ENCODE data around the gene NPLOC4.

The NPLOC4 gene

GRCh38 chr17:81660441-81660840 lies 23.5 kb upstream of the NPLOC4 start:
- no peak for DNase-seq

DNA sequence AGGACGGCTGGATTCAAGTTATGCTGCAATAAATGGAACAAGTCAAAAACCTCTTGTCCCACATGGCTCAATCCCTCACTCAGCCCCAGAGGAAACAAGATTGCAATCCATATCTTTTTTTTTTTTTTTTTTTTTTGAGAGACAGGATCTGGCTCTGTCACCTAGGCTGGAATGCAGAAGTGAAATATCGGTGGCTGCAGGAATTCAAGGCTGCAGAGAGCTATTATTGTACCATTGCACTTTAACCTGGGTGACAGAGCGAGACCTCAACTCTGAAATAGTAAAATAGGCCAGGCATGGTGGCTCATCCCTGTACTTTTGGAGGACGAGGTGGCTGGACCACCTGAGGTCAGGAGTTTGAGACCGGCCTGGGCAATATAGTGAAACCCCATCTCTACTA lies 22.1 kb upstream of the NPLOC4 start:
- DNase-seq: no peak

DNA sequence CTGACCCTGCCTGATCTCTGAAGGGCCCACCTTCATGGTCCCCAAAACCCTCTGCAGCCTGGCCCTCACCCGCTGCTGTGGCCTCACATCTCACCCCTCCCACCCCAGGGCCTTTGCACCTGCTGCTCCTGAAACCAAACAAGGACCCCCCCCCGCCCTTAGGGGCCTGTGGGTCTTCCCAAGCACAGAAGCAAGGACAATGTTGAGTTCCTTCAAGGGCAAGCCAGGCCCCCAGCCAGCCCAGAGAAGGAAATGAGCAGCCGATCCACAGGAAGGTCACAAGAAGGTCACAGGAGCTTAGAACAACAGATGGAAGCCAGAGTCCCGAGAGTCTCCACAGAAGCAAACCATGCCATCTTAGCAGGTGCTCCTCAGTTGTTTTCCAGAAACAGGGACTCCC lies 19.9 kb upstream of the NPLOC4 start:
- DNase-seq: no peak

GRCh38 chr17:81656118-81656743 lies 19.3 kb upstream of the NPLOC4 start, which contains the start of gene PDE6G:
TSS of gene PDE6G (minus strand) at chr17:81656542. CDS start at chr17:81653305, 3,237 bp downstream.
- no peak for DNase-seq

DNA sequence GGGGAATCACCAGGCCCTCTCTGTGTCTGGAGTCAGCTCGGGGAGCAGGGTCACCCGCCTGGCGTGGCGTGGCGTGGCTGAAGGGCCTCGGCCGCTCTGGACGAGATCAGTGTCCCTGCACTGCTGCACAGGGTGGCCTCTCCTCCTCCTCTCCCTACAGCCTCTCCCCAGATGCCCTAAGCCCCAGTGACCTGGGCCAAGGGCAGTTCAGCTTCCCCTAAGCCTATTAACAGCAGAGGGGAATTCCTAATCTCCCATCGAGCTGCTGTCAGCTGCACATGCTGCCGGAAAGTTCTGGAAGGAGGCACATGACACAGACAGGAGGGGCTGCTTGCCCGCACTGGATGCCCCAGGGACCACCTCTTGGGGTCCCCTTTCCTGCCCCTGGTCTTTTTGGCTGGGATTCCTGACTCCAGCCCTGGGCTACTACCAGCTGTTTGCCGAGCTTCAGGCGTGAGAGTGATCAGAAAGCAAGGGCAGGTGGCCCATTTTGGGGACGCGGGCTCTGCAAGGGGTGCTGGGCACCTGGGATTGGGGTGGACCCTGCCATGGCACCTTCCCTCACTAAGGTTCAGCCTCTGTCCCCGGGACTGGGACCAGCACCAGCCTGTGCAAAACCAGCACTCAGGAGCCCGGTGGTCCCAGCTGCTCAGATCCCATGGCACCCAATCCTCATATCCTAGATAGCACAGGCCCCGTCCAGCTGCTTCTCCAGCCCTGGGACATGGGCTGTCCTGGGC lies 18.6 kb upstream of the NPLOC4 start:
- no peak for DNase-seq

DNA sequence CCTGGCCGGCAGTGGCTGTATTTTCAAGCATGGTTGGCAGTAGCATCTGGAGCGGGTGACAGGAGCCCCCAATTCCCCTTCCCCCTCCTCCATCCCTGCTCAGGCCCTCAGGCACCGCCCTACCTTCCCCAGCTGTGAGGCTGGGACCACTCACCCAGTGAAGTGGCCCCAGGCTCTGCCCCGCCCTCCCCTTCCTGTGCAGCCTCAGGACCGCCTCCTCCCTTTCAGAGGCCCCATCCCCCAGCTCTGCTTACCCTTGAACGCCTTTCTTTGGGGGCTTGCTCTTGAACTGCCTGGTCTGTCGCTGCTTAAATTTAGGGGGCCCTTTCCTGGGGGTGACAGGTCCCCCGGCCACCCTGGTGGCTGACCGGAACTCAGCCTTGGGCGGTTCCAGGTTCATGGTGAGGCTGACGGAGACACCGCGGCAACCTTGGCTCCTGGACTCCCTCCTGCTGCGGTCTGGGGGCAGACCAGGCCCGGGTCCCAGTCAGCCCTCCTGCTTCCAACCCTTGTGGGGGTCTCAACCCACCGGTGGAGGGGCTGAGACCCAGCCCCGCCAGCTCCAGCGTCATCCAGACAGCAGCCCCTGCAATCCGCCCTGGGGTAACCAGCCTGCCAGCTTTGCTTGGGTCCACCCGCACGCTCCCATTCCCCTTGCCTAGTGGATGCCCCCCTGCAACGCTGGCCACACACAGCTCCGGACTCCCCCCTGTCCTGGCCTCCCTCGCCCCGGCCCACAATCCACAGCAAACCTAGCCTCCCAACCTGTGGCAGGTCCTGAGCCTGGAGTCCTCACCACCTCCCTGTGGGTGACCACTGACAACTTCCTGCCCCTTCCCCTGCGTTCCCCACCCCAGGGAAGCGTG lies 16.2 kb upstream of the NPLOC4 start:
- DNase-seq: no peak

DNA sequence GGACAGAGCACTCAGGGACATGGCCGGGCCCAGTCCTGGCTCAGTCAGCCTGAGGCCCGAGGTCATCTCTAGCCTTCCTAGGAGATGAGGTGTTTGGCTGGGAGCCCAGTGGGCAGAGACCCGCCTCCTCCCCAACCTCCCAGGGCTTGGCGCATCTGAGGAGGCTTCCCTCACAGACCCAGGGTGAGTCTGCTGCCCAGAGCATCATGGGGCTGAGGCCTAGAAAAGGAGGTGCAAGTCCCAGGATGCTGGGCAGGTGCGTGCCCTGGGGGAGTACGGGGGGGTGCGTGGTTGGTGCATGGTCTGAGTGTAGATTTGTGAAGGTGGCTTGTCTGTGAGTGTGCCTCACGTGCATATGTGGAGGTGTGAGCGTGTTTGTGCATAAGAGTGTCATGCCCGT lies 14.8 kb upstream of the NPLOC4 start:
- DNase-seq: no peak

DNA sequence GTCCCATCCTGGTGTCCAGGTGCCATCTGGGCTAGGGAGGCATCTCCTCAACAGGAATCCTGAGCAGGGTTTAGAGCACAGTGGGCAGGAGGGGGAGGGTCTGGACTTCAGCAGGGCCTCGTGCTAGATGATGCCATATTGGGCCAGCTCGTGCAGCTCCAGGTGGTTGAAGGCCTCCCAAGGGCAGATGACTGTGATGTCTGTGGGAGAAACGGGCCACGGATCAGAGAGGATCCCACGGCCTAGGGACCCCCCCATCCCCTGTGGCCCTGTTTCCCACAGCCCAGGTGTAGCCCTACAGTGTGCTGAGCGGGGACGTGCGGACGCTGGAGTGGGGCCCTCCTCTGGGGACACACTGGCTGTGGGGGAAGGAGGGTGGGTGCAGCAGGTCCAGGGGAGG lies 14.0 kb upstream of the NPLOC4 start:
- DNase-seq: no peak

- DNase-seq: no peak
Observed at GRCh38 chr17:81648707-81649085, 11.8 kb upstream of the NPLOC4 start.

DNA sequence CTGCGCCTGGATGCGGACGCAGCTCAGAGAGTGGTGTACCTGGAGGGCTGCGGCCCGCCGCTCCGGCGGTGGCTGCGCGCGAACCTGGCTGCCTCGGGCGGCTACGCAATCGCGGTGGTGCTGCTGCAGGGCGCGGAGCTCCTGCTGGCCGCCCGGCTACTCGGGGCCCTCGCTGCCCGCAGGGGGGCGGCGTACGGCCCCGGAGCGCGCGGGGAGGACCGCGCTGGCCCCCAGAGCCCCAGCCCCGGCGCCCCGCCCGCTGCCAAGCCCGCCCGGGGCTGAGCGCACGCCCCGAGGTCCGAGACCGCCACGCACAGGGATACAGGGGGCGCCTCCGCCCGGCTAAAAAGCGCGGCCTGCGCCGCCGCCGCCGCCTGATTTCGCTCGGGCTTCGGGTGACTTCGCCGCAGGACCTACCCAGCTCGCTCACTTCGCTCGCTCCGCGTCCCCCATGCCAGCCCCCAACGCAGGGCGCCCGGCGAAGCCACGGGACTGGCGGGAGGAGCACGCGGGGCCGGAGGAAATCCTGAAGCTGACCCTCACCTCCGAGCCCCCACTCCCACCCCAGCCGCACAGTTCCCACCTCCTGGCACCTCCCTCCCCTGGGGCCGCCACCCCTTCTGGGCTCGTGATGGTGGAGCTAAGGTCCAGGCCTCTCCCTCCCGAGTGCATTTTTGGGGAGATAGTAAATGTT lies 11.2 kb upstream of the NPLOC4 start:
- DNase-seq: no peak

GRCh38 chr17:81647640-81648012 lies 10.7 kb upstream of the NPLOC4 start:
- no peak for DNase-seq

GRCh38 chr17:81646869-81647600 lies 10.1 kb upstream of the NPLOC4 start:
- no peak for DNase-seq

GRCh38 chr17:81644976-81645952 lies 8.4 kb upstream of the NPLOC4 start:
- DNase-seq: no peak

GRCh38 chr17:81644496-81644895 lies 7.6 kb upstream of the NPLOC4 start:
- DNase-seq: no peak

DNA sequence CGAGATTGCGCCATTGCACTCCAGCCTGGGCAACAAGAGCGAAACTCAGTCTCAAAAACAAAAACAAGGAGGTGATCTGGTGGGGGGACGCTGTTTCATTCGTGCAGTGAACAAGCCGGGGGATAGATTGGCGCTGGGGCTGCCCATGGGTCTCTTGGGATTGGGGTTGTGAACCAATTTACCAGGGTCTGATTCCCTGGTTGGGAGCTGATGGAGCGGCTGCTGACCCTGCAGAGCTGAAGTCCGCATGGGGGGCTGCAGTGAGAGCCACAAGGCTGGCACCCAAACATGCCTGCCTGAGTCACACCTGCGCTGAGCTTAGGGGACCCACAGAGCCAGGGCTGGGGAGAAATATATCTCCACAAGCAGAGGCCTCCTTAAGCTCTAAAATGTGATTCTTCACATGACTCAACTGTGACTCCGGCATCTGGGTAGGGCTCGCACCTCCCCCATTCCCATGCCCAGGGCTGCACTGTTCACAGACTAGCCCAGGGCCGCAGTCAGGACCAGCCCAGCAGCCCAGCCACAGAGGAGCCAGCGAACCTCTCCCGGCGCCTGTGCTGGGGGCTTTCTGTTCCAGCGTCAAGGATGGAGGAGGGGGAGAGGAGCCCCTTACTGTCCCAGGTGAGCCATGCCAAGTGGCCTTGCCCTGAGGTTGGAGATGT lies 5.0 kb upstream of the NPLOC4 start:
- no peak for DNase-seq

GRCh38 chr17:81640011-81640410 lies 3.1 kb upstream of the NPLOC4 start:
- no peak for DNase-seq

GRCh38 chr17:81638683-81639082 lies 1.8 kb upstream of the NPLOC4 start:
- DNase-seq: no peak

DNA sequence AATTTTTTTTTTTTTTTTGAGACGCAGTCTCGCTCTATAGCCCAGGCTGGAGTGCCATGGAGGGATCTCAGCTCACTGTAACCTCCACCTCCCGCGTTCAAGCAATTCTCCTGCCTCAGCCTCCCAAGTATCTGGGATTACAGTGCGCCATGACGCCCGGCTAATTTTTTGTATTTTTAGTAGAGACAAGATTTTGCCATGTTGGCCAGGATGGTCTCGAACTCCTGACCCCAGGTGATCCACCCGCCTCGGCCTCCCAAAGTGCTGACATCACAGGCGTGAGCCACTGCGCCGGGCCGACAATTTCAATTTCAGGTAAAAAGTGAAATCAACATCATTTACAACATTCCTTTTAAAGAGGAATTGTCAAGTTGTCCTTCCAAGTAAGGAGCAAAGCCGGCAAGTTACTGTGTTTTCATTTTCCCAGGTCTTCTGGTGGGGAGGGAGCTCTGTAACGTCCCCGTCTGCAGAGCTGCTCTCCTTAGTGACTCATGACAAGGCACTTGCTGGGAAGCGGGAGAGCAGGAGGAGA lies 873 bp downstream of the NPLOC4 start:
- no peak for DNase-seq

DNA sequence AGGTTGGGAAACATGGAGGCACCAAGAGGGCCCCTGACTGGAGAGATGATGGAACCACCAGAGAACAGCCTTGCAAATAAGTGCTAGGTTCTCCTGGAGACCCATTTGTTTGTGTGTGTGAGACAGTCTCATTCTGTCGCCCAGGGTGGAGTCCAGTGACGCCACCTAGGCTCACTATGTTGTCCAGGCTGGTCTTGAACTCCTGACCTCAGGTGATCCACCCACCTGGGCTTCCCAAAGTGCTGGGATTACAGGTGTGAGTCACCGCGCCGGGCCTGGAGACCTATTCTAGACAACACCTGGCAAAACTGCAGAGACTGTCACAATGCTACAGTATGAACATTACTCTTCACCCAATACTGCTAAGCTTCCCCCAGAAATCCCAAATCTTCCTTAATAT lies 1.5 kb downstream of the NPLOC4 start:
- DNase-seq: no peak

DNA sequence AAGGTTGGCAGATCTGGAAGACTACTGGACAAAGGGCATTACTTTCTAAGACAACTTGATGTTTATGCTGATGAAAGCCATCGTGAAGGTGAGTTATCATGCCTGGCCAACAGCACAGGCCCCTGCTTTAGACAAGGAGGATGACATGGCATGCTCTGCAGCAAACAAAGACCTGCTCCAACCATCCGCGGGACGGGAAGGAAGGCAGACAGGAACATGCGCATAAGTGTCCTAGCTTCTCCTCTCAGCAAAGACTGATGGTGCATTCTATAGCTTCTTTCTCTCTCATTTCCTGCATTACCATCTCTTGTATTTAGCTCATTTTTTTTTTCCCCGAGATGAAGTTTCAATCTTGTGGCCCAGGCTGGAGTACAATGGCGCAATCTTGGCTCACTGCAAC lies 5.4 kb downstream of the NPLOC4 start:
- no peak for DNase-seq
